ENCODE data around the gene RNF220.

- TF ChIP-seq EZH2 (IDR thresholded peaks at IDR 0.05) (no peak), POLR2AphosphoS5 (IDR thresholded peaks at IDR 0.05; ENCODE audit: borderline replicate concordance, low read depth, low read length) (no peak), FOXP2 (optimal IDR thresholded peaks at IDR 0.05; ENCODE audit: control extremely low read depth, extremely low read length, insufficient read depth) (no peak)
Measured at GRCh38 chr1:44625348-44625747, 220.3 kb downstream of the RNF220 start.

Data from SK-N-MC (cell line).